ENCODE results near the gene OR4F6. TPM values are rescaled to one million over a fixed set of nuclear protein-coding genes. Genes with fewer than 3 reads are reported as not detected.

Gene OR4F6
- total RNA-seq, 1 experiment from 2014 or later = not detected

- Histone ChIP-seq H3K4me1 (ENCODE audit: insufficient read depth, low read length) (no peaks in the 10 kb centered on the region), H3K9ac (ENCODE audit: extremely low read depth, insufficient read length, low read length) (no peak overlapping the region), H2AFZ (ENCODE audit: low read length) (no peak overlapping the region), H3T11ph (ENCODE audit: low read length) (no peak overlapping the region), H3K79me1 (ENCODE audit: insufficient read depth, low read depth, low read length, poor library complexity, severe bottlenecking) (no peaks in the 10 kb centered on the region), H3K4me2 (ENCODE audit: insufficient read depth, insufficient read length, low read length) (no peak overlapping the region), H4K20me1 (ENCODE audit: control insufficient read depth, insufficient read depth, insufficient read length) (no peaks in the 10 kb centered on the region), H3K18ac (ENCODE audit: insufficient read length, low read depth, low read length) (no peak overlapping the region), H3K23me2 (ENCODE audit: insufficient read length, low read depth, low read length, poor library complexity, severe bottlenecking) (no peaks in the 10 kb centered on the region), H2BK15ac (ENCODE audit: low read depth, low read length) (no peak overlapping the region), H2BK120ac (ENCODE audit: low read depth, low read length, poor library complexity, severe bottlenecking) (no peak overlapping the region), H2BK5ac (ENCODE audit: insufficient read length, low read length) (no peak overlapping the region), H3K9me3 (ENCODE audit: control insufficient read depth, low read depth, low read length) (no peaks in the 10 kb centered on the region), H2AK5ac (ENCODE audit: insufficient read length, low read length) (no peak overlapping the region), H2BK12ac (ENCODE audit: insufficient read length, low read depth, low read length) (no peak overlapping the region), H4K5ac (ENCODE audit: insufficient read length, low read depth, low read length) (no peak overlapping the region), H4K91ac (ENCODE audit: insufficient read length, low read depth, low read length) (no peak overlapping the region), H3K56ac (ENCODE audit: insufficient read length, low read depth, low read length) (no peak overlapping the region), H3K14ac (ENCODE audit: insufficient read depth, low read length) (no peak overlapping the region), H3K27ac (ENCODE audit: insufficient read length, low read depth, low read length) (no peak overlapping the region), H2BK20ac (ENCODE audit: low read depth, low read length, poor library complexity, severe bottlenecking) (no peak overlapping the region), H3K23ac (ENCODE audit: insufficient read length, low read depth, low read length) (no peak overlapping the region), H3K27me3 (ENCODE audit: insufficient read depth, low read length) (no peaks in the 10 kb centered on the region), H3K4ac (ENCODE audit: low read depth, low read length) (no peak overlapping the region), H3K79me2 (ENCODE audit: insufficient read depth, low read length) (no peaks in the 10 kb centered on the region), H4K8ac (replicated peaks; ENCODE audit: insufficient read length, low read depth, low read length) (no peak overlapping the region)
- TF ChIP-seq CTCF (conservative IDR thresholded peaks at IDR 0.05) = no peak
- DNase-seq = no peak
- Mint-ChIP-seq H3K4me3 (no peak overlapping the region), H3K36me3 (ENCODE audit: insufficient read depth in 1 of 3, low read depth in 3 of 3) (no peaks in the 10 kb centered on the region), H3K9me3 (peaks cover 0 to 19% of the 10 kb centered on the region in 2 experiments; a peak in 2 of 5 replicates), H3K27ac (no peak overlapping the region), H3K4me1 (no peaks in the 10 kb centered on the region), H3K27me3 (ENCODE audit: low read depth) (peaks cover 8% of the 10 kb centered on the region)
- WGBS (ENCODE audit: extremely low coverage, insufficient read length, low lambda C conversion rate) = no CpG with 5 or more reads among the region's 6 CpGs
Measured at GRCh38 chr15:101820781-101821180, 17.5 kb downstream of the OR4F6 start.
